HepG2 (cell line): ENCODE measurements around the gene CHST12. TPM values are rescaled to one million over a fixed set of nuclear protein-coding genes. Genes with fewer than 3 reads are reported as not detected.

ENCODE experiments used
- AHDC1 ChIP-seq: sonication (generic); formaldehyde crosslinking; IDR thresholded peaks from 2 replicates; pipeline ENCODE4 v1.5.1; 2020; ENCODE audit warnings: mild to moderate bottlenecking, missing genetic modification reagents, borderline replicate concordance
- DPF2 ChIP-seq: sonication (generic); formaldehyde crosslinking; IDR thresholded peaks from 2 replicates; pipeline ENCODE4 v1.4.0; 2020; ENCODE audit warnings: mild to moderate bottlenecking, low read depth, missing genetic modification reagents, borderline replicate concordance
- HMGXB4 ChIP-seq, 2 experiments: sonication (generic) in 1 of 2; formaldehyde crosslinking in 1 of 2; IDR thresholded peaks; 2 replicates each; pipeline versions ENCODE4 v1.4.0 to v1.6.1; 2018 to 2020; ENCODE audit warnings: missing genetic modification reagents in 2 of 2, borderline replicate concordance in 1 of 2, low read depth in 1 of 2, mild to moderate bottlenecking in 1 of 2, missing biosample characterization in 1 of 2
- KLF16 ChIP-seq, 2 experiments: sonication (generic) in 1 of 2; formaldehyde crosslinking in 1 of 2; IDR thresholded peaks; 2 replicates each; pipeline versions ENCODE4 v1.6.1 to v1.8.0; 2016 to 2023; ENCODE audit warnings: missing genetic modification reagents in 2 of 2, missing compliant biosample characterization in 1 of 2
- MXD1 ChIP-seq: sonication (generic); formaldehyde crosslinking; IDR thresholded peaks from 2 replicates; pipeline ENCODE4 v1.4.0; 2020; ENCODE audit warnings: mild to moderate bottlenecking, missing genetic modification reagents
- NAIF1 ChIP-seq: sonication (generic); formaldehyde crosslinking; IDR thresholded peaks from 2 replicates; pipeline ENCODE4 v1.5.0; 2020; ENCODE audit warnings: mild to moderate bottlenecking, missing genetic modification reagents, borderline replicate concordance
- PRDM10 ChIP-seq: sonication (generic); formaldehyde crosslinking; IDR thresholded peaks from 2 replicates; pipeline ENCODE4 v1.4.0; 2020; ENCODE audit warnings: low read depth, missing genetic modification reagents
- RAD21 ChIP-seq: fragments of 450-650 bp; formaldehyde crosslinking; IDR thresholded peaks from 2 replicates; pipeline ENCODE4 v1.5.0; 2020; ENCODE audit warnings: mild to moderate bottlenecking
- RBFOX2 ChIP-seq: fragments of 200-400 bp; formaldehyde crosslinking; IDR thresholded peaks from 2 replicates; pipeline ENCODE4 v1.6.1; 2017; ENCODE audit warnings: low read depth, mild to moderate bottlenecking, low read length
- STAG1 ChIP-seq: sonication (generic); formaldehyde crosslinking; IDR thresholded peaks from 2 replicates; pipeline ENCODE4 v1.4.0; 2020; ENCODE audit warnings: missing genetic modification reagents
- SUZ12 ChIP-seq: fragments of 150-350 bp; IDR thresholded peaks from 2 replicates; pipeline ENCODE4 v1.6.1; 2014; ENCODE audit warnings: low read depth, low read length
- ZFP82 ChIP-seq: sonication (generic); formaldehyde crosslinking; IDR thresholded peaks from 2 replicates; pipeline ENCODE4 v1.5.1; 2020; ENCODE audit warnings: mild to moderate bottlenecking, missing genetic modification reagents, borderline replicate concordance
- ZNF580 ChIP-seq: IDR thresholded peaks from 2 replicates; pipeline ENCODE4 v1.6.1; 2016; ENCODE audit warnings: low read depth, borderline replicate concordance
- polyA plus RNA-seq, 8 experiments: library from polyadenylated mRNA; depleted of rRNA in 3 of 8; stranded (reverse) in 7 of 8; unstranded in 1 of 8; fragments of >200 nt; fragmentation: Illumina TruSeq in 4 of 8; extraction: Trizol in 4 of 8; gene quantifications; 2 replicates each; pipeline versions ENCODE4 v1.2.1 to v1.2.3, GENCODE V29; 2011 to 2016; ENCODE audit warnings: low read depth in 4 of 8, missing spikeins in 1 of 8, mixed read lengths in 1 of 8; ENCODE audit not compliant: insufficient read depth in 1 of 8
- total RNA-seq, 5 experiments: library from RNA; depleted of rRNA; stranded (reverse); fragments of >200 nt; fragmentation: Illumina TruSeq; extraction: Trizol; gene quantifications; 2 replicates each; pipeline ENCODE4 v1.2.3, GENCODE V29; 2016; ENCODE audit warnings: low read depth in 1 of 5

The CHST12 gene
- total and polyA plus RNA-seq, 2 of the 13 experiments (the other 11 are each of a cell fraction or from before 2014, with no cell fraction given), result 6.4 to 15.8 TPM

- TF ChIP-seq PRDM10 (CRISPR knock-in tag) (peak; percentile 67; the same call in 1 of the 2 replicates), HMGXB4 (CRISPR knock-in tag; IDR thresholded peaks at IDR 0.05; ENCODE audit: borderline replicate concordance in 1 of 2, low read depth in 1 of 2) (peak in 1 of 2 experiments; percentile 71; a peak in 2 of 4 replicates), DPF2 (no peak), KLF16 (CRISPR knock-in tag; IDR thresholded peaks at IDR 0.05) (0 out of 4 replicates have a peak, but pooled peaks of 1 of the 2 experiments have one; percentile 25), RBFOX2 (no peak), ZFP82 (CRISPR knock-in tag) (no peak), RAD21 (peak; percentile 84), AHDC1 (CRISPR knock-in tag) (no peak), STAG1 (CRISPR knock-in tag) (peak; percentile 92), NAIF1 (CRISPR knock-in tag) (no peak), MXD1 (no peak), SUZ12 (no peak), ZNF580 (CRISPR knock-in tag) (0 out of 2 replicates have a peak, but pooled peaks have one; percentile 49)
Observed at GRCh38 chr7:2477447-2478398, 74.3 kb downstream of the CHST12 start (continued).
